ENCODE measurements around the gene DNAH8.

Gene DNAH8

GRCh38 chr6:39048481-39049399, 333.6 kb downstream of the DNAH8 start, which contains the start of gene GLP1R:
Gene GLP1R (plus strand): TSS chr6:39048781. CDS start chr6:39048841, 60 bp downstream.
- Histone ChIP-seq H3K79me2 (ENCODE audit: insufficient read depth, low read depth) (no peaks in the 10 kb centered on the region), H3K4me1 (ENCODE audit: low read depth, poor library complexity, severe bottlenecking) (no peaks in the 10 kb centered on the region), H2AFZ (ENCODE audit: low read depth) (no peak within 1 kb of the TSS), H3K9ac (no peak within 1 kb of the TSS), H3K36me3 (ENCODE audit: insufficient read depth) (no peaks in the 10 kb centered on the region), H3K4me3 (IDR thresholded peaks at IDR 0.05; ENCODE audit: insufficient read depth, low read depth, low read length) (no peak within 1 kb of the TSS), H3K27me3 (ENCODE audit: insufficient read depth, low read depth) (no peaks in the 10 kb centered on the region), H3K4me2 (no peak within 1 kb of the TSS), H4K20me1 (ENCODE audit: insufficient read depth) (no peaks in the 10 kb centered on the region), H3K27ac (no peak within 1 kb of the TSS)
- TF ChIP-seq, protein P1, sequence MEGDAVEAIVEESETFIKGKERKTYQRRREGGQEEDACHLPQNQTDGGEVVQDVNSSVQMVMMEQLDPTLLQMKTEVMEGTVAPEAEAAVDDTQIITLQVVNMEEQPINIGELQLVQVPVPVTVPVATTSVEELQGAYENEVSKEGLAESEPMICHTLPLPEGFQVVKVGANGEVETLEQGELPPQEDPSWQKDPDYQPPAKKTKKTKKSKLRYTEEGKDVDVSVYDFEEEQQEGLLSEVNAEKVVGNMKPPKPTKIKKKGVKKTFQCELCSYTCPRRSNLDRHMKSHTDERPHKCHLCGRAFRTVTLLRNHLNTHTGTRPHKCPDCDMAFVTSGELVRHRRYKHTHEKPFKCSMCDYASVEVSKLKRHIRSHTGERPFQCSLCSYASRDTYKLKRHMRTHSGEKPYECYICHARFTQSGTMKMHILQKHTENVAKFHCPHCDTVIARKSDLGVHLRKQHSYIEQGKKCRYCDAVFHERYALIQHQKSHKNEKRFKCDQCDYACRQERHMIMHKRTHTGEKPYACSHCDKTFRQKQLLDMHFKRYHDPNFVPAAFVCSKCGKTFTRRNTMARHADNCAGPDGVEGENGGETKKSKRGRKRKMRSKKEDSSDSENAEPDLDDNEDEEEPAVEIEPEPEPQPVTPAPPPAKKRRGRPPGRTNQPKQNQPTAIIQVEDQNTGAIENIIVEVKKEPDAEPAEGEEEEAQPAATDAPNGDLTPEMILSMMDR (conservative IDR thresholded peaks at IDR 0.05; ENCODE audit: low read depth, low read length), result no peak

GRCh38 chr6:39049575-39050283, 334.6 kb downstream of the DNAH8 start:
- no peaks in the 10 kb centered on the region for H3K27me3 ChIP-seq (ENCODE audit: insufficient read depth, low read depth)

DNA sequence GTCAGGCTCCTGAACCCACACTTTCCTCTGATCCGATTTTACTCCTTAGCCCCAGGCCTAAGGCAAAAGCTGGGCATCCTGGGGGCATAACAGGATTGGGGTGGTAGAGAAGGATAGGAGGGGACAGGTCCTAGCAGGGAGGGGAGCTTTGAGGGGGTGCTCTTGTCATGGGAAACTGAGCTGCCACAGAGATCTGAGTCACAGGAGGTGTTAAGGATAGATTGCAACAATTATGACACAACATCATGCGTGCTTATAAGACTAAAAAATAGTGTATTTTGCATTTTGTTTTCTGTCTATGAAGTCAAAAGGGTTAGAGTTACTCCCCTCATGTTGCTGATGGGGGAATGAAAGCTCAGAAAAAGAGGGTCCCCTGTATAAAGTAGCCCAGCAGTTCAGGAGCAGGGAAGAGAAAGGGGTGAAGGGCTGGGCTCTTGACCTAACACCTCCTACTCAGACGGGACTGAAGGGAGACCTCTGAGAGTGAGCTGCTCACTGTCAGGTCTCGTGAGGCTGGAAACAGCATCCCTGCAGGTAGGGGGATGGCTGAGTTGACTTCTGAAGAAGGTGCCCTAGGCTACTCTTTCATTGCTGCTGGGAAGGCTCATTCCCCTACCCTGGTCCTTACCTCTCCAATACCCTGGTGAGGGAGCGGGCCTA, 335.5 kb downstream of the DNAH8 start:
- no peak overlapping the region for H3K4me3 ChIP-seq (IDR thresholded peaks at IDR 0.05; ENCODE audit: insufficient read depth, low read depth, low read length)
- H3K4me1 ChIP-seq (ENCODE audit: low read depth, poor library complexity, severe bottlenecking), result no peaks in the 10 kb centered on the region
- H3K36me3 ChIP-seq (ENCODE audit: insufficient read depth), result no peaks in the 10 kb centered on the region
- H2AFZ ChIP-seq (ENCODE audit: low read depth), result no peak overlapping the region
- no peak overlapping the region for H3K9ac ChIP-seq
- H3K27ac ChIP-seq, result no peak overlapping the region
- TF ChIP-seq, protein P1 (conservative IDR thresholded peaks at IDR 0.05; ENCODE audit: low read depth, low read length), result no peak
- no peaks in the 10 kb centered on the region for H4K20me1 ChIP-seq (ENCODE audit: insufficient read depth)
- no peak overlapping the region for H3K4me2 ChIP-seq
- H3K27me3 ChIP-seq (ENCODE audit: insufficient read depth, low read depth), result no peaks in the 10 kb centered on the region
- H3K79me2 ChIP-seq (ENCODE audit: insufficient read depth, low read depth), result no peaks in the 10 kb centered on the region

More at GRCh38 chr6:39049575-39050283, 334.6 kb downstream of the DNAH8 start:
- Histone ChIP-seq H3K9ac (no peak overlapping the region), H4K20me1 (ENCODE audit: insufficient read depth) (no peaks in the 10 kb centered on the region), H2AFZ (ENCODE audit: low read depth) (no peak overlapping the region), H3K27ac (no peak overlapping the region), H3K36me3 (ENCODE audit: insufficient read depth) (no peaks in the 10 kb centered on the region), H3K4me3 (IDR thresholded peaks at IDR 0.05; ENCODE audit: insufficient read depth, low read depth, low read length) (no peak overlapping the region), H3K4me1 (ENCODE audit: low read depth, poor library complexity, severe bottlenecking) (no peaks in the 10 kb centered on the region), H3K79me2 (ENCODE audit: insufficient read depth, low read depth) (no peaks in the 10 kb centered on the region), H3K4me2 (no peak overlapping the region)
- TF ChIP-seq, protein P1 (conservative IDR thresholded peaks at IDR 0.05; ENCODE audit: low read depth, low read length), result no peak

GRCh38 chr6:39051399-39052122, 336.4 kb downstream of the DNAH8 start:
- Histone ChIP-seq H3K36me3 (ENCODE audit: insufficient read depth) (no peaks in the 10 kb centered on the region), H3K27me3 (ENCODE audit: insufficient read depth, low read depth) (no peaks in the 10 kb centered on the region), H4K20me1 (ENCODE audit: insufficient read depth) (no peaks in the 10 kb centered on the region), H3K4me3 (IDR thresholded peaks at IDR 0.05; ENCODE audit: insufficient read depth, low read depth, low read length) (no peak overlapping the region), H2AFZ (ENCODE audit: low read depth) (no peak overlapping the region), H3K4me1 (ENCODE audit: low read depth, poor library complexity, severe bottlenecking) (no peaks in the 10 kb centered on the region), H3K4me2 (no peak overlapping the region), H3K79me2 (ENCODE audit: insufficient read depth, low read depth) (no peaks in the 10 kb centered on the region), H3K9ac (no peak overlapping the region), H3K27ac (no peak overlapping the region)
- TF ChIP-seq, protein P1 (conservative IDR thresholded peaks at IDR 0.05; ENCODE audit: low read depth, low read length), result no peak

Data from KMS-11 (cell line).